Upper lobe of left lung (tissue), 6 donors: Measurements from ENCODE around the gene N4BP2L1. TPM values are rescaled to one million over a fixed set of nuclear protein-coding genes. Genes with fewer than 3 reads are reported as not detected.

Experiments used
- ATAC-seq, 2 donors: fragments of 200-7000 bp; cut with Tn5 transposase; one replicate each; pipeline ENCODE4 v1.9.1; 2022; ENCODE audit warnings: mild to moderate bottlenecking in 2 of 2, moderate library complexity in 2 of 2; ENCODE audit not compliant: low FRiP score in 2 of 2
- DNase-seq, 2 donors: peaks; one replicate each; pipeline ENCODE4 v3.0.0-alpha.2; 2019 to 2020
- H3K27ac ChIP-seq, 4 donors: fragments of 200-600 bp; sonication (generic); one replicate each; pipeline ENCODE4 v1.5.1; 2016 to 2019
- H3K27me3 ChIP-seq, 4 donors: fragments of 200-600 bp; sonication (generic); one replicate each; pipeline ENCODE4 v1.5.1; 2017 to 2019
- H3K36me3 ChIP-seq, 4 donors: fragments of 200-600 bp; sonication (generic); one replicate each; pipeline ENCODE4 v1.5.1; 2016 to 2019
- H3K4me1 ChIP-seq, 4 donors: fragments of 200-600 bp; sonication (generic); one replicate each; pipeline ENCODE4 v1.5.1; 2018 to 2019
- H3K4me3 ChIP-seq, 4 donors: fragments of 200-600 bp; sonication (generic); one replicate each; pipeline ENCODE4 v1.5.1; 2017 to 2019; ENCODE audit warnings: mild to moderate bottlenecking in 2 of 4, moderate library complexity in 1 of 4
- H3K9me3 ChIP-seq, 4 donors: fragments of 200-600 bp; sonication (generic); one replicate each; pipeline ENCODE4 v1.5.1; 2018 to 2019
- CTCF ChIP-seq, 6 experiments: fragments of 450-650 bp in 4 of 6; fragments of 200-600 bp in 2 of 6; sonication (generic) in 2 of 6; IDR thresholded peaks; one replicate each; pipeline ENCODE4 v1.5.1; 2016 to 2019; ENCODE audit warnings: antibody characterized with exemption in 6 of 6
- EP300 ChIP-seq, 4 donors: sonication (generic); formaldehyde crosslinking; IDR thresholded peaks; one replicate each; pipeline ENCODE4 v1.5.1; 2017; ENCODE audit warnings: antibody characterized with exemption in 4 of 4, control low read depth in 2 of 4
- POLR2A ChIP-seq, 4 donors: fragments of 450-650 bp; IDR thresholded peaks; one replicate each; pipeline ENCODE4 v1.5.1; 2016 to 2017; ENCODE audit warnings: antibody characterized with exemption in 4 of 4, mild to moderate bottlenecking in 2 of 4
- POLR2AphosphoS5 ChIP-seq, 2 donors: sonication (generic); formaldehyde crosslinking; IDR thresholded peaks; one replicate each; pipeline ENCODE4 v1.5.1; 2017; ENCODE audit warnings: antibody characterized with exemption in 2 of 2
- whole genome bisulfite sequencing, 2 donors: methylation state at CpG; one replicate each; pipeline ENCODE4 v1.1.5; 2017 to 2018; 5-methylcytosine and 5-hydroxymethylcytosine counted together
- total RNA-seq, 6 donors: library from RNA; depleted of rRNA in 4 of 6; stranded (reverse); fragments of >200 nt in 4 of 6; gene quantifications; one replicate each; pipeline versions ENCODE4 v1.1.0 to v1.2.1, GENCODE V29; 2016 to 2021
- donor health status: DM: no; HTN: no; CAD: no; lungs with moderate emphysema.
- donor health status: DM: no; HTN: yes; CAD: no; lungs with severe emphysema.

Gene N4BP2L1
- total RNA-seq, 6 donors from 2014 or later: 15.0 to 46.3 (median 25.2) TPM

GRCh38 chr13:32413284-32413683, 14.6 kb downstream of the N4BP2L1 start:
- ATAC-seq: no peak
- H3K27ac ChIP-seq: no peak overlapping the region
- H3K9me3 ChIP-seq: no peaks in the 10 kb centered on the region
- peaks cover 6 to 10% (median 9%) of the 10 kb centered on the region in 4 donors for H3K4me1 ChIP-seq
- H3K4me3 ChIP-seq: no peak overlapping the region
- TF ChIP-seq EP300 (IDR thresholded peaks at IDR 0.05) (no peak), POLR2A (IDR thresholded peaks at IDR 0.05) (no peak), POLR2AphosphoS5 (IDR thresholded peaks at IDR 0.05) (no peak), CTCF (IDR thresholded peaks at IDR 0.05) (no peak)
- H3K27me3 ChIP-seq: no peaks in the 10 kb centered on the region
- no peak for DNase-seq
- H3K36me3 ChIP-seq: no peaks in the 10 kb centered on the region
- 94 to 95% methylated on average over 3 of the region's 3 CpGs for WGBS, 2 donors

- Histone ChIP-seq H3K36me3 (peaks cover 0 to 19% (median 4%) of the 10 kb centered on the region in 4 donors), H3K27ac (no peak overlapping the region), H3K27me3 (no peaks in the 10 kb centered on the region), H3K4me1 (peaks cover 6 to 10% (median 9%) of the 10 kb centered on the region in 4 donors), H3K9me3 (no peaks in the 10 kb centered on the region), H3K4me3 (no peak overlapping the region)
- TF ChIP-seq CTCF (IDR thresholded peaks at IDR 0.05) (no peak), POLR2A (IDR thresholded peaks at IDR 0.05) (no peak), EP300 (IDR thresholded peaks at IDR 0.05) (no peak), POLR2AphosphoS5 (IDR thresholded peaks at IDR 0.05) (no peak)
- WGBS, 2 donors: 55 to 65% methylated on average over 25 to 27 of the region's 27 CpGs
- ATAC-seq: peak; percentile 69 to 92
- DNase-seq: peak in 1 of 2 donors; percentile 72
These were observed 18.1 kb downstream of the N4BP2L1 start for GRCh38 chr13:32409561-32410421.

- TF ChIP-seq POLR2A (IDR thresholded peaks at IDR 0.05) (no peak), CTCF (IDR thresholded peaks at IDR 0.05) (no peak), EP300 (IDR thresholded peaks at IDR 0.05) (no peak), POLR2AphosphoS5 (IDR thresholded peaks at IDR 0.05) (no peak)
- H3K4me1 ChIP-seq: peaks cover 6 to 10% (median 9%) of the 10 kb centered on the region in 4 donors
- H3K27me3 ChIP-seq: no peaks in the 10 kb centered on the region
- peak in 1 of 2 donors; percentile 55 for ATAC-seq
- H3K4me3 ChIP-seq: no peak overlapping the region
- H3K27ac ChIP-seq: no peak overlapping the region
- 65 to 72% methylated on average over 6 of the region's 6 CpGs for WGBS, 2 donors
- peaks cover 0 to 26% (median 4%) of the 10 kb centered on the region in 4 donors for H3K36me3 ChIP-seq
- no peaks in the 10 kb centered on the region for H3K9me3 ChIP-seq
- DNase-seq: no peak
These were observed 19.0 kb downstream of the N4BP2L1 start for GRCh38 chr13:32409001-32409313.

- H3K36me3 ChIP-seq: peaks cover 0 to 31% (median 4%) of the 10 kb centered on the region in 4 donors
- no peak overlapping the region for H3K27ac ChIP-seq
- TF ChIP-seq POLR2AphosphoS5 (IDR thresholded peaks at IDR 0.05) (no peak), EP300 (IDR thresholded peaks at IDR 0.05) (no peak), POLR2A (IDR thresholded peaks at IDR 0.05) (no peak), CTCF (IDR thresholded peaks at IDR 0.05) (no peak)
- no peaks in the 10 kb centered on the region for H3K27me3 ChIP-seq
- H3K4me3 ChIP-seq: no peak overlapping the region
- H3K4me1 ChIP-seq: peaks cover 6 to 10% (median 9%) of the 10 kb centered on the region in 4 donors
- no peaks in the 10 kb centered on the region for H3K9me3 ChIP-seq
- 91% methylated on average over 9 of the region's 9 CpGs for WGBS, 2 donors
- DNase-seq (no peak), ATAC-seq (no peak)
These were observed 19.5 kb downstream of the N4BP2L1 start for GRCh38 chr13:32408296-32409000.
